Measurements from ENCODE around the gene LHFPL6.

The LHFPL6 gene

GRCh38 chr13:39408512-39408911 is 194.5 kb downstream of the LHFPL6 start:
- no peak for DNase-seq

GRCh38 chr13:39407786-39408185 is 195.2 kb downstream of the LHFPL6 start:
- DNase-seq = no peak

- DNase-seq = no peak
These were observed 195.9 kb downstream of the LHFPL6 start for GRCh38 chr13:39407138-39407537.

- DNase-seq = no peak
These were observed 196.3 kb downstream of the LHFPL6 start for GRCh38 chr13:39406688-39407087.

GRCh38 chr13:39405596-39406205 is 197.3 kb downstream of the LHFPL6 start:
- no peak for DNase-seq

GRCh38 chr13:39405107-39405506 is 197.9 kb downstream of the LHFPL6 start:
- DNase-seq = no peak

- DNase-seq = no peak
These were observed 199.9 kb downstream of the LHFPL6 start for GRCh38 chr13:39403106-39403505.

- no peak for DNase-seq
These were observed 200.6 kb downstream of the LHFPL6 start for GRCh38 chr13:39402221-39402970.

GRCh38 chr13:39401756-39402155 is 201.2 kb downstream of the LHFPL6 start:
- DNase-seq = no peak

GRCh38 chr13:39401046-39401705 is 201.8 kb downstream of the LHFPL6 start:
- no peak for DNase-seq

GRCh38 chr13:39399102-39399501 is 203.9 kb downstream of the LHFPL6 start:
- DNase-seq = no peak

- DNase-seq = no peak
These were observed 205.1 kb downstream of the LHFPL6 start for GRCh38 chr13:39397896-39398265.

GRCh38 chr13:39397226-39397895 is 205.6 kb downstream of the LHFPL6 start:
- DNase-seq = no peak

- no peak for DNase-seq
These were observed 208.0 kb downstream of the LHFPL6 start for GRCh38 chr13:39394796-39395678.

- DNase-seq = no peak
These were observed 211.2 kb downstream of the LHFPL6 start for GRCh38 chr13:39391761-39392160.

- no peak for DNase-seq
These were observed 214.0 kb downstream of the LHFPL6 start for GRCh38 chr13:39389013-39389412.

- peak; percentile 5 for DNase-seq
These were observed 217.3 kb downstream of the LHFPL6 start for GRCh38 chr13:39385621-39386231.

GRCh38 chr13:39385154-39385553 is 217.8 kb downstream of the LHFPL6 start:
- no peak for DNase-seq

- DNase-seq = no peak
These were observed 221.5 kb downstream of the LHFPL6 start for GRCh38 chr13:39381456-39381855.

- no peak for DNase-seq
These were observed 223.0 kb downstream of the LHFPL6 start for GRCh38 chr13:39379667-39380655.

- no peak for DNase-seq
These were observed 223.9 kb downstream of the LHFPL6 start for GRCh38 chr13:39379118-39379517.
